IPS-20b (cell line): ENCODE measurements around the gene RBBP9.

ENCODE experiments used
- H3K27ac ChIP-seq: one replicate; pipeline ENCODE4 v1.5.1; 2013; ENCODE audit warnings: low read length
- H3K27me3 ChIP-seq: 2 replicates; pipeline ENCODE4 v1.6.1; 2013; ENCODE audit warnings: mild to moderate bottlenecking, low read length, inconsistent platforms; ENCODE audit not compliant: insufficient read depth
- H3K36me3 ChIP-seq: 2 replicates; pipeline ENCODE4 v1.6.1; 2013; ENCODE audit warnings: low read depth, mild to moderate bottlenecking, inconsistent platforms, low read length, moderate library complexity; ENCODE audit not compliant: insufficient read depth
- H3K4me1 ChIP-seq: 2 replicates; pipeline ENCODE4 v1.6.1; 2013; ENCODE audit warnings: mild to moderate bottlenecking, control low read depth, inconsistent platforms, low read length, moderate library complexity; ENCODE audit not compliant: insufficient read depth
- H3K4me3 ChIP-seq: 2 replicates; pipeline ENCODE4 v1.5.1; 2013; ENCODE audit warnings: mild to moderate bottlenecking, low read length, inconsistent platforms
- H3K9ac ChIP-seq: 2 replicates; pipeline ENCODE4 v1.6.1; 2013; ENCODE audit warnings: low read depth, mild to moderate bottlenecking, inconsistent platforms, low read length, moderate library complexity
- H3K9me3 ChIP-seq: 2 replicates; pipeline ENCODE4 v1.6.1; 2013; ENCODE audit warnings: mild to moderate bottlenecking, low read depth, low read length, inconsistent platforms; ENCODE audit not compliant: insufficient read depth

The RBBP9 gene

DNA sequence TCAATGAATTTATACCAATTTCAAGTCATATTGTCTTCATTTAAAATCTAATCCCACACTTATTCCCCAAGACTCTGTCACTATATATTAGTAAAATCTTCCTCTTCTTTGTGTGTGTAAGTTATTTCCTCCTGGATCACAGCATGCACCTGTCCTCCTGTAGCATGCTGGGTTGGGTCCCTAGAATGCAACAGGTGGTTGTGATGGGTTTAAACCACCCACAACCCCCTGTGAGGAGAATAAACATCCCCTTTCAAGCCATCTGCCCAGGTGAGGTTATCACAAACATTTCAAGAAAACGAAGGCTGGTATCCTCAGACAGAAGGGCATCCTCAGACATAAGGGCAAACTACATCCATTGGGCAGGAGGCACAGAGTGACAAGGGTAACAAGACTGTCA, 56.6 kb downstream of the RBBP9 start:
- Histone ChIP-seq H3K36me3 (no peaks in the 10 kb centered on the region), H3K9me3 (no peaks in the 10 kb centered on the region), H3K4me3 (no peak overlapping the region), H3K27me3 (no peaks in the 10 kb centered on the region), H3K4me1 (no peaks in the 10 kb centered on the region), H3K27ac (no peak overlapping the region), H3K9ac (no peak overlapping the region)

- Histone ChIP-seq H3K9ac (no peak overlapping the region), H3K36me3 (no peaks in the 10 kb centered on the region), H3K4me1 (no peaks in the 10 kb centered on the region), H3K9me3 (no peaks in the 10 kb centered on the region), H3K4me3 (no peak overlapping the region), H3K27me3 (no peaks in the 10 kb centered on the region), H3K27ac (no peak overlapping the region)
Observed at GRCh38 chr20:18436847-18437246, 60.2 kb downstream of the RBBP9 start.
